GM18858 (cell line): ENCODE measurements around the gene GSK3A.

Source experiments
- ATAC-seq: cut with Tn5 transposase; IDR thresholded peaks from one replicate; pipeline ENCODE4 v1.9.1; 2021; ENCODE audit not compliant: unreplicated experiment

The GSK3A gene

GRCh38 chr19:42281146-42281826, 38.9 kb upstream of the GSK3A start:
- no peak for ATAC-seq

GRCh38 chr19:42280815-42281145, 38.4 kb upstream of the GSK3A start:
- no peak for ATAC-seq

- no peak for ATAC-seq
These were observed 37.8 kb upstream of the GSK3A start for GRCh38 chr19:42279902-42280814.

GRCh38 chr19:42279155-42279901, 36.9 kb upstream of the GSK3A start:
- no peak for ATAC-seq

- no peak for ATAC-seq
These were observed 36.2 kb upstream of the GSK3A start for GRCh38 chr19:42278452-42279154.

- no peak for ATAC-seq
These were observed 35.5 kb upstream of the GSK3A start for GRCh38 chr19:42277821-42278451.

- ATAC-seq, result no peak
These were observed 34.4 kb upstream of the GSK3A start for GRCh38 chr19:42276821-42277220.

- no peak for ATAC-seq
These were observed 33.9 kb upstream of the GSK3A start for GRCh38 chr19:42276284-42276683.

GRCh38 chr19:42275517-42275916, 33.1 kb upstream of the GSK3A start:
- ATAC-seq, result no peak

GRCh38 chr19:42275103-42275502, 32.7 kb upstream of the GSK3A start:
- no peak for ATAC-seq

GRCh38 chr19:42274065-42274682, 31.8 kb upstream of the GSK3A start:
- no peak for ATAC-seq

- no peak for ATAC-seq
These were observed 31.1 kb upstream of the GSK3A start for GRCh38 chr19:42273407-42274064.

GRCh38 chr19:42272989-42273406, 30.6 kb upstream of the GSK3A start:
- no peak for ATAC-seq

GRCh38 chr19:42272535-42272897, 30.1 kb upstream of the GSK3A start:
- ATAC-seq, result no peak

GRCh38 chr19:42271861-42272534, 29.6 kb upstream of the GSK3A start:
- no peak for ATAC-seq

- no peak for ATAC-seq
These were observed 28.6 kb upstream of the GSK3A start for GRCh38 chr19:42271045-42271419.

- ATAC-seq, result no peak
These were observed 28.1 kb upstream of the GSK3A start for GRCh38 chr19:42270346-42271044.

GRCh38 chr19:42269478-42270345, 27.3 kb upstream of the GSK3A start:
- no peak for ATAC-seq
